Measurements from ENCODE around the gene PHKG2.

GRCh38 chr16:30755955-30756780 is 7.9 kb downstream of the PHKG2 start:
- TF ChIP-seq TAF1 (IDR thresholded peaks at IDR 0.05; ENCODE audit: low read depth) (no peak), SMC3 (conservative IDR thresholded peaks at IDR 0.05; ENCODE audit: poor library complexity) (no peak), POLR2AphosphoS5 (IDR thresholded peaks at IDR 0.05) (no peak), EP300 (conservative IDR thresholded peaks at IDR 0.05; ENCODE audit: poor library complexity, severe bottlenecking) (no peak), EZH2 (IDR thresholded peaks at IDR 0.05; ENCODE audit: borderline replicate concordance, insufficient read depth, low read length, poor library complexity, severe bottlenecking) (no peak), MXI1 (conservative IDR thresholded peaks at IDR 0.05; ENCODE audit: poor library complexity, severe bottlenecking) (no peak)
- TF ChIP-seq, protein P1, sequence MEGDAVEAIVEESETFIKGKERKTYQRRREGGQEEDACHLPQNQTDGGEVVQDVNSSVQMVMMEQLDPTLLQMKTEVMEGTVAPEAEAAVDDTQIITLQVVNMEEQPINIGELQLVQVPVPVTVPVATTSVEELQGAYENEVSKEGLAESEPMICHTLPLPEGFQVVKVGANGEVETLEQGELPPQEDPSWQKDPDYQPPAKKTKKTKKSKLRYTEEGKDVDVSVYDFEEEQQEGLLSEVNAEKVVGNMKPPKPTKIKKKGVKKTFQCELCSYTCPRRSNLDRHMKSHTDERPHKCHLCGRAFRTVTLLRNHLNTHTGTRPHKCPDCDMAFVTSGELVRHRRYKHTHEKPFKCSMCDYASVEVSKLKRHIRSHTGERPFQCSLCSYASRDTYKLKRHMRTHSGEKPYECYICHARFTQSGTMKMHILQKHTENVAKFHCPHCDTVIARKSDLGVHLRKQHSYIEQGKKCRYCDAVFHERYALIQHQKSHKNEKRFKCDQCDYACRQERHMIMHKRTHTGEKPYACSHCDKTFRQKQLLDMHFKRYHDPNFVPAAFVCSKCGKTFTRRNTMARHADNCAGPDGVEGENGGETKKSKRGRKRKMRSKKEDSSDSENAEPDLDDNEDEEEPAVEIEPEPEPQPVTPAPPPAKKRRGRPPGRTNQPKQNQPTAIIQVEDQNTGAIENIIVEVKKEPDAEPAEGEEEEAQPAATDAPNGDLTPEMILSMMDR (IDR thresholded peaks at IDR 0.05; ENCODE audit: poor library complexity, severe bottlenecking) = no peak
- TF ChIP-seq, protein P2, sequence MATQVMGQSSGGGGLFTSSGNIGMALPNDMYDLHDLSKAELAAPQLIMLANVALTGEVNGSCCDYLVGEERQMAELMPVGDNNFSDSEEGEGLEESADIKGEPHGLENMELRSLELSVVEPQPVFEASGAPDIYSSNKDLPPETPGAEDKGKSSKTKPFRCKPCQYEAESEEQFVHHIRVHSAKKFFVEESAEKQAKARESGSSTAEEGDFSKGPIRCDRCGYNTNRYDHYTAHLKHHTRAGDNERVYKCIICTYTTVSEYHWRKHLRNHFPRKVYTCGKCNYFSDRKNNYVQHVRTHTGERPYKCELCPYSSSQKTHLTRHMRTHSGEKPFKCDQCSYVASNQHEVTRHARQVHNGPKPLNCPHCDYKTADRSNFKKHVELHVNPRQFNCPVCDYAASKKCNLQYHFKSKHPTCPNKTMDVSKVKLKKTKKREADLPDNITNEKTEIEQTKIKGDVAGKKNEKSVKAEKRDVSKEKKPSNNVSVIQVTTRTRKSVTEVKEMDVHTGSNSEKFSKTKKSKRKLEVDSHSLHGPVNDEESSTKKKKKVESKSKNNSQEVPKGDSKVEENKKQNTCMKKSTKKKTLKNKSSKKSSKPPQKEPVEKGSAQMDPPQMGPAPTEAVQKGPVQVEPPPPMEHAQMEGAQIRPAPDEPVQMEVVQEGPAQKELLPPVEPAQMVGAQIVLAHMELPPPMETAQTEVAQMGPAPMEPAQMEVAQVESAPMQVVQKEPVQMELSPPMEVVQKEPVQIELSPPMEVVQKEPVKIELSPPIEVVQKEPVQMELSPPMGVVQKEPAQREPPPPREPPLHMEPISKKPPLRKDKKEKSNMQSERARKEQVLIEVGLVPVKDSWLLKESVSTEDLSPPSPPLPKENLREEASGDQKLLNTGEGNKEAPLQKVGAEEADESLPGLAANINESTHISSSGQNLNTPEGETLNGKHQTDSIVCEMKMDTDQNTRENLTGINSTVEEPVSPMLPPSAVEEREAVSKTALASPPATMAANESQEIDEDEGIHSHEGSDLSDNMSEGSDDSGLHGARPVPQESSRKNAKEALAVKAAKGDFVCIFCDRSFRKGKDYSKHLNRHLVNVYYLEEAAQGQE (IDR thresholded peaks at IDR 0.05; ENCODE audit: borderline replicate concordance) = no peak

Data from neural cell (in vitro differentiated cells).